ENCODE results near the gene TLX2. TPM values are rescaled to one million over a fixed set of nuclear protein-coding genes. Genes with fewer than 3 reads are reported as not detected.

TLX2 gene
- total and polyA plus RNA-seq, 12 donors: not detected

- H3K27me3 ChIP-seq: peaks cover 0 to 15% (median 0%) of the 10 kb centered on the region in 7 donors
- DNase-seq (no peak), ATAC-seq (peak in 1 of 8 donors; percentile 1)
- no peaks in the 10 kb centered on the region for H3K9me3 ChIP-seq
- peaks cover 12 to 52% (median 26%) of the 10 kb centered on the region in 9 donors for H3K4me1 ChIP-seq
- 49 to 52% methylated on average over 27 of the region's 27 CpGs for WGBS, 2 donors
- no peak for TF ChIP-seq CTCF (IDR thresholded peaks at IDR 0.05)
- peaks cover 0 to 11% (median 0%) of the 10 kb centered on the region in 9 donors for H3K36me3 ChIP-seq
- H3K4me3 ChIP-seq: peak overlapping the region; percentile 40 to 83 (median 76)
- intact Hi-C loops (cut with DNase I): loop anchor here in 1 of 10 donors (2.0 kb wide), 1 partner anchor 22 kb away; no protein-coding TSS in a partner anchor
- H3K27ac ChIP-seq: peak overlapping the region; percentile 43 to 91 (median 89)
Observed at GRCh38 chr2:74552914-74553811, 38.9 kb downstream of the TLX2 start.

- 1% methylated on average over 70 to 73 of the region's 73 CpGs for WGBS, 2 donors
Observed at GRCh38 chr2:74553892-74554819, 39.9 kb downstream of the TLX2 start, which contains the start of the genes DOK1 and LOXL3. Gene DOK1, plus strand, starts transcription at chr2:74554720. Its CDS starts 35 bp downstream, at chr2:74554755. Gene LOXL3, minus strand, starts transcription at chr2:74553942. Its CDS starts 1,308 bp downstream, at chr2:74552634.

GRCh38 chr2:74554820-74555531 lies 40.7 kb downstream of the TLX2 start:
- ATAC-seq (peak; percentile 19 to 55 (median 42)), DNase-seq (peak; percentile 39 to 53)
- Histone ChIP-seq H3K4me1 (peaks cover 6 to 36% (median 12%) of the 10 kb centered on the region in 9 donors), H3K4me3 (peak overlapping the region; percentile 40 to 83 (median 76)), H3K36me3 (peaks cover 0 to 11% (median 0%) of the 10 kb centered on the region in 9 donors), H3K27ac (peak overlapping the region; percentile 80 to 93 (median 90)), H3K27me3 (peaks cover 0 to 17% (median 0%) of the 10 kb centered on the region in 7 donors), H3K9me3 (no peaks in the 10 kb centered on the region)
- WGBS, 2 donors: 5 to 6% methylated on average over 58 of the region's 58 CpGs
- TF ChIP-seq CTCF (IDR thresholded peaks at IDR 0.05): no peak
- intact Hi-C loops (cut with DNase I): loop anchor here in 1 of 10 donors (2.0 kb wide), 1 partner anchor 26 kb away; the partner anchor contains the start of genes AUP1 and HTRA2

More at GRCh38 chr2:74553892-74554819, 39.9 kb downstream of the TLX2 start, which contains the start of the genes DOK1 and LOXL3:
- peaks cover 0 to 11% (median 0%) of the 10 kb centered on the region in 9 donors for H3K36me3 ChIP-seq
- peak; percentile 89 to 91 for DNase-seq
- peak; percentile 85 to 93 (median 90) for ATAC-seq
- no peaks in the 10 kb centered on the region for H3K9me3 ChIP-seq
- peaks cover 11 to 44% (median 21%) of the 10 kb centered on the region in 9 donors for H3K4me1 ChIP-seq
- TF ChIP-seq CTCF (IDR thresholded peaks at IDR 0.05): no peak
- H3K27me3 ChIP-seq: peaks cover 0 to 11% (median 0%) of the 10 kb centered on the region in 7 donors
- H3K27ac ChIP-seq: peak within 1 kb of the TSS; percentile 80 to 93 (median 90)
- intact Hi-C loops (cut with DNase I): loop anchor here in 2 of 10 donors (2.0 kb wide), 2 partner anchors 23 to 25 kb away; partner anchors contain the start of genes AUP1 (in 1 of the 2) and HTRA2 (in 1 of the 2)
- H3K4me3 ChIP-seq: peak within 1 kb of the TSS; percentile 40 to 83 (median 76)

Measured in heart right ventricle (tissue), 16 donors.